Stimulated activated naive CD8-positive, alpha-beta T cell treated with anti-CD3 and anti-CD28 coated beads, Interleukin-15, Interleukin-2, amounts not matched to agents 100 ng/mL and 50 ng/mL, for 24 hours (primary cell): ENCODE measurements around the gene TBX15.

ENCODE experiments used
- H3K27ac Mint-ChIP-seq: one replicate; pipeline ENCODE4 v1.8.0; 2021; ENCODE audit warnings: mild to moderate bottlenecking, mixed read lengths
- H3K27me3 Mint-ChIP-seq: one replicate; pipeline ENCODE4 v1.8.0; 2021; ENCODE audit warnings: mixed read lengths
- H3K36me3 Mint-ChIP-seq: one replicate; pipeline ENCODE4 v1.8.0; 2021; ENCODE audit warnings: low read depth, mixed read lengths
- H3K4me1 Mint-ChIP-seq: one replicate; pipeline ENCODE4 v1.8.0; 2021; ENCODE audit warnings: low read depth, mixed read lengths
- H3K4me3 Mint-ChIP-seq: one replicate; pipeline ENCODE4 v1.8.0; 2021; ENCODE audit warnings: mild to moderate bottlenecking, mixed read lengths
- H3K9me3 Mint-ChIP-seq: one replicate; pipeline ENCODE4 v1.8.0; 2021; ENCODE audit warnings: mixed read lengths

TBX15 gene

DNA sequence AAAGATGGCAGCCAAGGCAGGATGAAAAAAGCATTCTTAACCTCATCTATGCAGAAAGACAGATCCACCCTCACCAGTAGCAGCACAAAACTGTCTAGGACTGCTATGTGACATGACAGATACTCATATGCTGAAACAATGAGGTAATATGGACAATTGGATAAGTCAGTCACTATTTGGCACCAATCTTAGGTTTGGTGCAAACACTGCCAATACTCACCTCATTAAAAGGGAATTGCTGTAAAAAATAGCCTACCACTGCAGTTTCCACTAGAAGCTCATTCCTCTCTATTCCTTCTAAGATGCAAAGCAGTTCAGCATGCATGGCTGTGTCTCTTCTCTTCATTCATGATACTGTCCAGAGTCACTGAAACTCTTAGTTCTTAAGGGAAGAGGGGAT lies 91.7 kb downstream of the TBX15 start:
- Mint-ChIP-seq H3K27ac (no peak overlapping the region), H3K4me1 (no peaks in the 10 kb centered on the region), H3K4me3 (no peak overlapping the region), H3K36me3 (no peaks in the 10 kb centered on the region), H3K27me3 (no peaks in the 10 kb centered on the region), H3K9me3 (peaks cover 8% of the 10 kb centered on the region)

DNA sequence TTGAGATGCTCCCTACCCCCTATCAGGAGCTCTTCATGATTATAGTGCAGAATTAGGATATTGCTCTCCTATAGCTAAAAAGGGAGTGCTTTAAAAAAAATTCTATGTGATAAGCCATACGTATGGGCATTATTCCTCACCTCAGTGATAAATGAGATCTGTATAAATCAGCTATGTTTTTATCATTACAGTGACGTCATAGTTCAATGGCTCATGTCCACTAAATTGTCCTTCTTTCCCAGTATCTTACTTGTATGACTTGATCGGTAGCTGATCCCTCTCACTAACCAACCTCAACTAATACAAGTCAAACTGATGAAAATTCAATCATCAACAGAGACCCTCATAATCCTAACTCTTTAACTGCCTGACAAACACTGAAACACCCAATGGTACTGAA lies 93.3 kb downstream of the TBX15 start:
- Mint-ChIP-seq H3K27ac (no peak overlapping the region), H3K27me3 (no peaks in the 10 kb centered on the region), H3K9me3 (peaks cover 8% of the 10 kb centered on the region), H3K36me3 (no peaks in the 10 kb centered on the region), H3K4me1 (no peaks in the 10 kb centered on the region), H3K4me3 (no peak overlapping the region)

DNA sequence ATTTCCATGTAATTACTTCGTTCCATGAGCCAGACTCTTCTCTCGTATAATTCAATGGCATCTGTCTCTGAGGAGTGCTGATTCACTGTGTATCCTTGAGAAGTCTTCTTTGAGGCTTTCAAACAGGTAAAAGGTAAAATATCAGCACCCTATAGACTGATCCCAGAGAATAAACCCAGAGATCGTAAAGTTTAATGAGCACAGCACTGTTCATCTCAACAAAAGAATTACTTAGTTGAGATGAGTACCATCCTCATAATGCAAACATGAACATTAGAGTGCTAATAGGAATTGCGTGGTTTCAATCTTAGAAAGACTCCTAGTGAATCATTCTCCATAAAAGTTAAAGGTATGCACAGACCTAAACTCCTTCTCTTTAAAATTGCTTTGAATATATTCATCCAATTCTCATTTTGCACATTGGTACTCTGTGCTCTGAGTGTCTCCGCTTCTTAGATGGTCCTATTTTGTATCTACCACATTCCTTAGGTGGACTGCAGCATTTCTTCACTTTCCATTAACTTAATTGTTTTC lies 97.2 kb downstream of the TBX15 start:
- Mint-ChIP-seq H3K27me3 (no peaks in the 10 kb centered on the region), H3K9me3 (peaks cover 7% of the 10 kb centered on the region), H3K27ac (no peak overlapping the region), H3K4me1 (no peaks in the 10 kb centered on the region), H3K4me3 (no peak overlapping the region), H3K36me3 (no peaks in the 10 kb centered on the region)

DNA sequence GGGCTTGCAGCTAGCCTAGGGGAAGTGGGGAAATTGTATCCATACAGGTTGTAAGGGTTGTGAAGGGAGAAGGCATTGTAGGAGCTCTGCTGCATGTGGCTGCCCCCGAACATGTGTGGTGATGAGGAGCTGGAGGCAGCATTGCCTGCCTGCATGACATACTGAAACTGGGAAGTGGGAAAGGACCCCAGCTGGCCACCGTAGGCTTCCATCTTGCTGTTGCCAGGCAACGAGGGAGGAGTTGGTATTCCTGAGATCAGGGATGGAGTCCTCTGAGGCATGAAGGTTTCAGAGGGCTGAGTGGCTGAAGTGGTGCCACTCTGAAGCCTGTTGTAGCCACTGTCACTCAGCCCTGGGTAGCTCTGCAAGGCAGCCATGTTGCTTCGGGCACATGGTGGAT lies 103.2 kb downstream of the TBX15 start:
- H3K36me3 Mint-ChIP-seq, result no peaks in the 10 kb centered on the region
- H3K9me3 Mint-ChIP-seq, result peaks cover 7% of the 10 kb centered on the region
- no peak overlapping the region for H3K27ac Mint-ChIP-seq
- no peaks in the 10 kb centered on the region for H3K4me1 Mint-ChIP-seq
- peaks cover 3% of the 10 kb centered on the region for H3K27me3 Mint-ChIP-seq
- no peak overlapping the region for H3K4me3 Mint-ChIP-seq

DNA sequence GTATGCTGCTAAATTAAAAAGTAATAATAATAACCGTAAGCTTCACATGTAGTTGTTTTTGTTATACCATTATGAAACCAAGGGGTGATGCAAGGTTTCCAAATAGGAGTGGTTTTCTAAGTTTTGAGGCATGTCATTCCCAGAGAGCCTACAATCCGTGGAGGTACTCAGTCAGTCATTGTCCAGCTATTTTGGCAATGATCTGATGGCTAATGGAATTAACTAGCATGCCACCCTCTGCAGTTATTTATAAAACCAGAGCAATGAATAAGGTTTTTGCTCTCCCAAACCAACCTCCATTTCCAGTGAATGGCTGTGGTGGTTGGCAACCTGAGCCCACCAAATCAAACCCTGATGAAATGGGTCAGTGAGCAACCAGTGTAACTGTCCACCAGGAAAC lies 106.4 kb downstream of the TBX15 start:
- Mint-ChIP-seq H3K27ac (no peak overlapping the region), H3K27me3 (peaks cover 4% of the 10 kb centered on the region)

DNA sequence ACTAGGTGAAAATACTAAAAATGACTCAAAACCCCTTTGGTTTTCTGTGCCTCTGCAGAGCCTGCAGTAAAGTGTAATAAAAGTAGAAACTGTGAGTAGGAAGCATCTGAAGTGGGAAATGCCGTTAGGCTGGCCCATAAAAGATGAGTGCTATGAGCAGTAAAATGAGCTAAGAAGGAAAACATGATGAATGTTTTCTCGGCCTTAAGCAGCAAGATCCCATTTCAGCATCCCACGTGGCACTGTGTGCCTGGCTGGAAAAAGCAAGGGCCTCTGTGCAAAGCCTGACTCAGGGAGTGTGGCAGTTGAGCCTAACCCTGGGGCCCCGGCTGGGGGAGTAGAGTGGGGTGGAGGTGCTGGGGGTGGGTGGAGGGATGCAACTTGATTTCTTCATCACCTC lies 109.5 kb downstream of the TBX15 start:
- no peak overlapping the region for H3K4me3 Mint-ChIP-seq
- H3K9me3 Mint-ChIP-seq, result peaks cover under 1% of the 10 kb centered on the region
- no peaks in the 10 kb centered on the region for H3K36me3 Mint-ChIP-seq
- peaks cover 4% of the 10 kb centered on the region for H3K27me3 Mint-ChIP-seq
- H3K4me1 Mint-ChIP-seq, result no peaks in the 10 kb centered on the region
- no peak overlapping the region for H3K27ac Mint-ChIP-seq

More for the DNA sequence above, 106.4 kb downstream of the TBX15 start:
- peaks cover 4% of the 10 kb centered on the region for H3K9me3 Mint-ChIP-seq
- no peaks in the 10 kb centered on the region for H3K36me3 Mint-ChIP-seq
- H3K4me1 Mint-ChIP-seq, result no peaks in the 10 kb centered on the region
- H3K4me3 Mint-ChIP-seq, result no peak overlapping the region

DNA sequence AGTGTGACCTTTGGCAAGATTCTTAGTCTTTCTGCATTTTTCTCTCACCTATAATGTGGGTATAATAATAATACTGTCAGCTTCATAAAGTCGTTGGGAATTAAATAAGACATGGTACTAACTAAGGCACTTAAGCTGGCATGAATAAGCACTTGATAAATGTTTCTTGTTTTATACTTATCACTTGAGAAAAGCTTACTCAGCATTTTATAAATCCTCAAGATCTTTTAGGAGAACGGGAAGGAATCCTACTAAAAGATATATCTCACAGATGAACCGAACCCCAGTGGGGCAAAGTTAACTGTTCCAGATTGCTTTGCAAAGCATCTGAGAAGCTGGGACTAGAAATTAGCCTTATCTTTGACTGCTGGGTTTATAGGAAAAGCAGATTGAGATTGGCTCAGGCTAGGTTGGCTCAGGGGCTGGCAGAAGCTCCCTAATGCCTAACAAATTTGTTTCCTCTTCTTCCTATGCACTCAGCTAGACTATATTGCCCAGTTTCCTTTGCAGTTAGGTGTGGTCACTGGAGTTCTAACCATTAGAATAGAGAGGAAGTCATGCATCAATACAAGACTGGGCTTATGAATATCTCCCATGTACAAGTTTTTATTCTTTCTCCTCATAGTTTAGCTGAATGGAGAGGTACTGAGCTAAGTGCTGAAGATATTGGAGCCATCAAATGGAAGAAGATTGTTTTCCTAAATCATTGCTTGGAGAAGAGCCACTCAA lies 110.3 kb downstream of the TBX15 start:
- H3K36me3 Mint-ChIP-seq, result no peaks in the 10 kb centered on the region
- no peaks in the 10 kb centered on the region for H3K4me1 Mint-ChIP-seq
- no peak overlapping the region for H3K4me3 Mint-ChIP-seq
- no peaks in the 10 kb centered on the region for H3K9me3 Mint-ChIP-seq
- no peak overlapping the region for H3K27ac Mint-ChIP-seq
- peaks cover 4% of the 10 kb centered on the region for H3K27me3 Mint-ChIP-seq

DNA sequence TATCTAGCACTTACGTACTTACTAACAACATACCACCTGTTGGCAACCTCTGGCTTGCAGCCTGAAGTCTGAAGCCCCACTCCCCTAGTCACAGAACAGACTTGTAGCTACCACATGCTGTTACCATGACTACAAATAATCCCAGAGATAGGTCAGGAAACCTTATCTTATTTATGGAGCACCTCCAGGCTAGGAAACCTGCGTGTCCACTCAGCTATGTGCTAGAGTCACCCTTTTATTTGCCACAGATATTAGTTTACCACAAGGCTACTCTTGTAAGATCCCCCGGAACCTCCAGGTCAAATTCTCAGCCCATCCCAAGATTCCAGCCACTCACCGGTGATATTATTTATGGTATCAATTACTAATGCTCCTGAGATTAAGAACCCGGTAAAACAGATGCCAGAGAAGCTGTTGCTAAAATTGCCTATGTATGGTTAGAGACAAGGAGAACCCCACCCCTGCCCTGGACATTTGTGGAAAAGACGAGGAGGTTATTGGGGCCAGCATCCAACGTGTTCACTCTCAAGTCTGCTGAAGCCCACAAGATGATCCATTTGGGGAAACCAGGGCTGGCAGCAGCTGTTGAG lies 116.5 kb downstream of the TBX15 start:
- Mint-ChIP-seq H3K27me3 (no peaks in the 10 kb centered on the region), H3K27ac (no peak overlapping the region), H3K4me3 (no peak overlapping the region), H3K36me3 (no peaks in the 10 kb centered on the region), H3K9me3 (no peaks in the 10 kb centered on the region), H3K4me1 (no peaks in the 10 kb centered on the region)

DNA sequence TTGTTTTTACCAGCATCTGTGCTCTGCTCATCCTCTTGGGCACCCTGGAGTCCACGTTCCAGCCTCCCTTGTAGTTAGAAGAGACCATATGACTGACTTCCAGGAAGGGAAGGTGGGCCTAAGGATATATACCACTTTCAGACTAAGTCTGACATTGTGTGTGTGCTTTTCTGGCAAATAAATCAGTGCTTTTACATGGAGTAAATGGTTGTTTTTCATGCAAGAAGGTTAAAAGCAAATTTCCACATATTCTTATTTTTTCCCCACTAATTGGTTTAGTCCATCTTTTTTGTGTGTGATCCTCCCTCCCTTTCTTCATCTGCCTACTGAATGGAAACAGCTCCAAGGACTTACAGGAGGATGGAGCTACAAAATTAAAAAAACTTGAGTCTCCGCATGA lies 119.8 kb downstream of the TBX15 start:
- H3K4me1 Mint-ChIP-seq, result no peaks in the 10 kb centered on the region
- peaks cover 4% of the 10 kb centered on the region for H3K9me3 Mint-ChIP-seq
- H3K4me3 Mint-ChIP-seq, result no peak overlapping the region
- H3K36me3 Mint-ChIP-seq, result no peaks in the 10 kb centered on the region
- H3K27ac Mint-ChIP-seq, result no peak overlapping the region
- H3K27me3 Mint-ChIP-seq, result no peaks in the 10 kb centered on the region

DNA sequence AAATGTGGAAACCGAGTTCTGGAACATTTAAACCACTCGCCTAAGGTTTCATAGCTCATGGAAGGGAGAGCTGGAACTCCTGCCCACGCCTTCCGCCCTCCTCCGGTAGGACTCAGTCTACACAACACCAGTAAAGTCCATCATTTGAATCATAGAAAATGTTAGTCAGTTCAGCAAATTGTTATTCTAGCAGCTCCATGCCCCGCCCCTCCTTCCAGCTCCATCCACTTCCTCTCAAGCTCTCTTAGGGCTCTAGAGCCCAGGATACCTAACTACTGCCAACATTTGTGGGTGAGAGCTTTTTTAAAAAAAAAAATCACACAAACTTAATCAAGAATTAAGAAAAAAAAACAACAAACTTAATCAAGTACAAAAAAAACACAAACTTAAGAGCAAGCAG lies 121.8 kb downstream of the TBX15 start:
- H3K4me3 Mint-ChIP-seq, result no peak overlapping the region
- no peak overlapping the region for H3K27ac Mint-ChIP-seq
- H3K4me1 Mint-ChIP-seq, result no peaks in the 10 kb centered on the region
- no peaks in the 10 kb centered on the region for H3K36me3 Mint-ChIP-seq
- H3K9me3 Mint-ChIP-seq, result peaks cover 4% of the 10 kb centered on the region
- H3K27me3 Mint-ChIP-seq, result no peaks in the 10 kb centered on the region

DNA sequence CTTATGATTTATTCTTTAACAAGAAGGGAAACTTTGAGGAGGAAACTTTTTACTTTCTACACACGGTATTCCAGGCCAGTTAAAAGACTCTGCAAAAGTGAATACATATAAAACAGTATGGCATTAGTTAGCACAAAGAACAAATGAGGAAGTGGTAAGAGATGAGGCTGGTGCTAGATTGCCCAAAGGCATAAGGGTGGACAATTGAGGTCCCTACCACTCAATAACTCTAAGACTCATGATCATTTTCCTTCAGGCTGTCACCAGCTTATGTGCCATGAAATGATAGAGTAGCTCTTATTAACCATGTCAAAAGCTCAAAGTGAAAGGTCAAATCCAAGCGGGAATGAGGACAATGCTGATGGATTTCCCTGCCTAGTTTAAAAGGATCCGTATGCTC lies 124.5 kb downstream of the TBX15 start:
- H3K36me3 Mint-ChIP-seq, result no peaks in the 10 kb centered on the region
- H3K4me1 Mint-ChIP-seq, result no peaks in the 10 kb centered on the region
- no peak overlapping the region for H3K4me3 Mint-ChIP-seq
- no peaks in the 10 kb centered on the region for H3K27me3 Mint-ChIP-seq
- H3K9me3 Mint-ChIP-seq, result peaks cover 4% of the 10 kb centered on the region
- no peak overlapping the region for H3K27ac Mint-ChIP-seq

DNA sequence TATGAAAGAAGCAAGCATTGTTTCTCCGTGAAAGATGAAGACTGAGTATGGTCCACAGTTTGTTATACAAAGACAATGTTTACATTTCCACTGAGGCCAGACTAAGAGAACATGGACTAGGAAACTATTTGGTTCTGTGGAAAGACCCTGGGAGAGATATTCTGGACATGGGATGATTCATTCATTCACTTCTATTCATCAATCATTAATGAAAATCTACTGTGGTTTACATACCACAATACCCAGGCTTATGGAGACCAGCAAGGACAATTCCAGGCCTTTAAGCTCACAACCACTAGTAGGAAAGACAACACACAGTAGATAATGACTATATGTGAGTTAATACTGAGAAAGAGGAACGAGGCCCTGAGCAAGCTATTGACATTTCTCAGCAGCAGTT lies 125.4 kb downstream of the TBX15 start:
- no peaks in the 10 kb centered on the region for H3K36me3 Mint-ChIP-seq
- H3K4me1 Mint-ChIP-seq, result no peaks in the 10 kb centered on the region
- peaks cover 4% of the 10 kb centered on the region for H3K9me3 Mint-ChIP-seq
- H3K27ac Mint-ChIP-seq, result no peak overlapping the region
- no peak overlapping the region for H3K4me3 Mint-ChIP-seq
- H3K27me3 Mint-ChIP-seq, result no peaks in the 10 kb centered on the region

DNA sequence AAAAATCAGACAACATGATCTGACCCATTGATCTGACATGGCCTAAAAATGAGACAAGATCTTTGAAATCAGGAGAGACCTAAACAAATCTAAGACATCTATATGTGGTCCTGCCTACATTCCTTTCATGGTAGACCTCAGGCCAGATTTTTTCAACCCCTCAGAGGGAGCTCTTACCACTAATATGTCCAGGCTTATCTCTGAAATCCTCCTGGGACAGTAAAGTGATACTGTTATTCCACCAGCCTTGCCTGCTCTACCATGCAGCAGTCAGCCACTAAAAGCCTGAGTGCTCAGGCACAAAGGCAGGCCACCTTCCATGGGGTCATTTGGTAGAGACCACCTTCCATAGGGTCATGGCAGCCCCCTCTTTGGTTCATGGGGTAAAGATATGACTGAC lies 126.9 kb downstream of the TBX15 start:
- Mint-ChIP-seq H3K4me1 (no peaks in the 10 kb centered on the region), H3K27me3 (no peaks in the 10 kb centered on the region), H3K36me3 (no peaks in the 10 kb centered on the region), H3K27ac (no peak overlapping the region), H3K9me3 (peaks cover 2% of the 10 kb centered on the region), H3K4me3 (no peak overlapping the region)

DNA sequence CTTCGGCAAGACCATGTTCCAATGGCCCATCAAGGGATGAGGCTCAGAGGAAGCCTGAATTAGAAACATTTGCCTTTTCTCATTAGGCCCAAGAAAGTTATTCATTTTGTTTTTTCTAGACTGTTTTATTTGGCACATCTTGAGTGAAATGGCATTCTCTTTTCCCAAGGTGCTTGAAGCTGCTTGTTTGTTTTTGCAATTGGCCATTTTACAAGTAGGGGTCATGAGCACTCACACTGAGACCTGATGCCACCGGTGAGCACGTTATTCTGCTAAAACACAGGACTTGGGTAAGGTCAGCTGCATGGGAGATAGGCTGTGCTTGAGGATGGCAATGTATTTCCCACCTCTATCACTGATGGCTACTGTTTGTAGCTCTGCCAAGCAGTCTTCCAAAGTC lies 128.1 kb downstream of the TBX15 start:
- Mint-ChIP-seq H3K27me3 (no peaks in the 10 kb centered on the region), H3K27ac (no peak overlapping the region), H3K36me3 (no peaks in the 10 kb centered on the region), H3K4me1 (no peaks in the 10 kb centered on the region), H3K9me3 (no peaks in the 10 kb centered on the region), H3K4me3 (no peak overlapping the region)

DNA sequence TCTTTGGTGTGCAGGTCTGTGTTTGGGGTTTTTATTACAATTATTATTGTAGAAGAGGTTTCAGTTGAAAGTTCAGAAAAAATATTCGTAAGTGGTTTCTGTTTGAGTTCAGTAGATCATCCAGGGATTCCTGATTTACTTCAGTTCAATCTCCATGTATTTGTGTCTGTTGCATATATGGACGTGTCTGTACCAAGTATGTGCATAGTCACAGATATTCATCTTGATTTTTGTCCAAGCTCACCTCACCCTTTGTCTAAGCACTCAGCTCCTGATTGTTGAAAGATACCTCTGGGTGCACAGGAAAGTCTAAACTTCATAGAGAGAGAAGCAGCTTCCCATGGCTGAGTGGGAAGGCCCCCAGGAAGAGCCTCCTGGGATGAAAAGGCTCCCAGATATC lies 141.7 kb downstream of the TBX15 start:
- H3K36me3 Mint-ChIP-seq, result no peaks in the 10 kb centered on the region
- no peaks in the 10 kb centered on the region for H3K4me1 Mint-ChIP-seq
- no peaks in the 10 kb centered on the region for H3K27me3 Mint-ChIP-seq
- no peak overlapping the region for H3K4me3 Mint-ChIP-seq
- no peak overlapping the region for H3K27ac Mint-ChIP-seq
- H3K9me3 Mint-ChIP-seq, result peaks cover 15% of the 10 kb centered on the region
